Body of pancreas (tissue), 4 donors: ENCODE results near the gene LRRTM3.

Source experiments
- CTCF ChIP-seq, 7 experiments: fragments of 450-650 bp in 4 of 7; fragments of 200-600 bp in 3 of 7; sonication (generic) in 3 of 7; IDR thresholded peaks; one replicate each; pipeline ENCODE4 v1.5.1; 2016 to 2019; ENCODE audit warnings: antibody characterized with exemption in 7 of 7
- POLR2A ChIP-seq, 3 donors: fragments of 450-650 bp; IDR thresholded peaks; one replicate each; pipeline ENCODE4 v1.6.1; 2016; ENCODE audit warnings: antibody characterized with exemption in 3 of 3, mild to moderate bottlenecking in 2 of 3

GRCh38 chr10:66964946-66965345 lies 39.1 kb downstream of the LRRTM3 start:
- TF ChIP-seq POLR2A (IDR thresholded peaks at IDR 0.05) (no peak), CTCF (IDR thresholded peaks at IDR 0.05) (no peak)
